GM23248 (cell line): ENCODE measurements around the gene HYOU1. TPM values are rescaled to one million over a fixed set of nuclear protein-coding genes. Genes with fewer than 3 reads are reported as not detected.

Experiments used
- DNase-seq: peaks from one replicate; pipeline ENCODE4 v3.0.0-alpha.2; 2015
- H2AFZ ChIP-seq: fragments of 200-600 bp; sonication (generic); 2 replicates; pipeline ENCODE4 v1.6.1; 2016; ENCODE audit warnings: antibody characterized with exemption
- H3F3A ChIP-seq: fragments of 200-600 bp; sonication (generic); 2 replicates; pipeline ENCODE4 v1.6.1; 2016; ENCODE audit warnings: mild to moderate bottlenecking, antibody characterized with exemption, mixed run types; ENCODE audit not compliant: insufficient read depth
- H3K27ac ChIP-seq: fragments of 200-600 bp; sonication (generic); 2 replicates; pipeline ENCODE4 v1.5.1; 2016; ENCODE audit warnings: mild to moderate bottlenecking
- H3K27me3 ChIP-seq: fragments of 200-600 bp; sonication (generic); replicated peaks from 2 replicates; pipeline ENCODE4 v1.6.1; 2016; ENCODE audit warnings: mild to moderate bottlenecking; ENCODE audit not compliant: insufficient read depth
- H3K36me3 ChIP-seq: fragments of 200-600 bp; sonication (generic); 2 replicates; pipeline ENCODE4 v1.6.1; 2016; ENCODE audit warnings: low read depth, mild to moderate bottlenecking
- H3K4me1 ChIP-seq: fragments of 200-600 bp; sonication (generic); 2 replicates; pipeline ENCODE4 v1.6.1; 2016; ENCODE audit warnings: mild to moderate bottlenecking; ENCODE audit not compliant: insufficient read depth
- H3K4me2 ChIP-seq: fragments of 200-600 bp; sonication (generic); one replicate; pipeline ENCODE4 v1.6.1; 2016; ENCODE audit warnings: mild to moderate bottlenecking; ENCODE audit not compliant: unreplicated experiment
- H3K4me3 ChIP-seq: fragments of 200-600 bp; sonication (generic); 2 replicates; pipeline ENCODE4 v1.5.1; 2016; ENCODE audit warnings: mild to moderate bottlenecking
- H3K79me2 ChIP-seq: fragments of 200-600 bp; sonication (generic); 2 replicates; pipeline ENCODE4 v1.6.1; 2016; ENCODE audit warnings: mild to moderate bottlenecking; ENCODE audit not compliant: insufficient read depth
- H3K9ac ChIP-seq: fragments of 200-600 bp; sonication (generic); 2 replicates; pipeline ENCODE4 v1.6.1; 2016; ENCODE audit warnings: mild to moderate bottlenecking
- H3K9me2 ChIP-seq: fragments of 200-600 bp; sonication (generic); 2 replicates; pipeline ENCODE4 v1.6.1; 2016; ENCODE audit warnings: mixed run types, mild to moderate bottlenecking, moderate library complexity; ENCODE audit not compliant: insufficient read depth
- H3K9me3 ChIP-seq: fragments of 200-600 bp; sonication (generic); one replicate; pipeline ENCODE4 v1.6.1; 2017; ENCODE audit warnings: low read depth
- H4K20me1 ChIP-seq: fragments of 200-600 bp; sonication (generic); 2 replicates; pipeline ENCODE4 v1.6.0; 2016; ENCODE audit not compliant: insufficient read depth
- EZH2 ChIP-seq: fragments of 200-600 bp; sonication (generic); IDR thresholded peaks from 2 replicates; pipeline ENCODE4 v1.6.1; 2018; ENCODE audit warnings: antibody characterized with exemption, mild to moderate bottlenecking; ENCODE audit not compliant: insufficient read depth, poor library complexity, severe bottlenecking
- EZH2phosphoT487 ChIP-seq: fragments of 200-600 bp; sonication (generic); IDR thresholded peaks from 2 replicates; pipeline ENCODE4 v1.6.1; 2018; ENCODE audit warnings: antibody characterized with exemption, moderate library complexity, mild to moderate bottlenecking, low read depth; ENCODE audit not compliant: insufficient read depth
- WGBS, 2 experiments: methylation state at CpG; one replicate each; pipeline ENCODE4 v1.1.6; 2015 to 2017; ENCODE audit warnings: low lambda C conversion rate in 2 of 2, low coverage in 1 of 2; ENCODE audit errors: missing lambda C conversion rate in 2 of 2; 5-methylcytosine and 5-hydroxymethylcytosine counted together
- in situ Hi-C: fragments of 300-500 bp; cut with MboI; formaldehyde crosslinking; loops from 2 replicates; pipeline ENCODE4 v1.15.0; 2020
- polyA plus RNA-seq: library from polyadenylated mRNA; unstranded; fragments of >200 nt; fragmentation: Nextera tagmentation; extraction: Ambion mirVana; gene quantifications from 2 replicates; pipeline ENCODE4 v1.2.1, GENCODE V29; 2016
- total RNA-seq: library from RNA; depleted of rRNA; stranded (reverse); fragments of >200 nt; shearing (Covaris generic); gene quantifications from 2 replicates; pipeline ENCODE4 v1.2.3, GENCODE V29; 2014

The HYOU1 gene
- total and polyA plus RNA-seq, 2 experiments from 2014 or later, result 56.3 to 85.4 TPM

DNA sequence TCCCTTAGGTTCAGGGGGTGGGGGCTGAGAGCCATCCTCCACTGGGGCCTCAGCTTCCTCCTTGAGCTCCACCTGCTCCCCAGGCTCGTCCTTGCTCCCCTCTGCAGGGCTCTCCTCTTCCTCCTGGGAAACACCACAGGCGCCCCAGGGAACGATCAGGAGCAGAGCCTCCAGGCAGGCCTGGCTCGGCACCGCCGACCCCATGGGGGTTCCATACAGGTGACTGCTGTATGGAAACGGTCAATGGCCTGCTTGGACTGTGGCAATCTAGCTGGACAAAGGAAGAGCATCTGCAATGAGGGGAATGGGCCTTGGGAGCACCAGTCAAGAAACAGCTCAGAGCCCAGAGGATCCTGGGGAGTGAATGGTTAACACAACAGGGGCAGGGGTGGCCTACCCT is 7.9 kb downstream of the HYOU1 start:
- Histone ChIP-seq H3K9ac (no peak overlapping the region), H3K36me3 (peaks cover 41% of the 10 kb centered on the region), H3K9me2 (no peaks in the 10 kb centered on the region), H3K27ac (no peak overlapping the region), H3K4me2 (no peak overlapping the region), H3K9me3 (no peaks in the 10 kb centered on the region), H3K79me2 (peaks cover 11% of the 10 kb centered on the region), H2AFZ (no peak overlapping the region), H3K4me3 (no peak overlapping the region), H3K27me3 (no peaks in the 10 kb centered on the region), H4K20me1 (no peaks in the 10 kb centered on the region), H3F3A (peaks cover 6% of the 10 kb centered on the region; the same call in 1 of the 2 replicates), H3K4me1 (no peaks in the 10 kb centered on the region)
- no peak for DNase-seq
- TF ChIP-seq EZH2phosphoT487 (no peak), EZH2 (no peak)
- 98% methylated on average over 7 of the region's 7 CpGs for WGBS, 2 experiments
- in situ Hi-C loops, result no loop called here

DNA sequence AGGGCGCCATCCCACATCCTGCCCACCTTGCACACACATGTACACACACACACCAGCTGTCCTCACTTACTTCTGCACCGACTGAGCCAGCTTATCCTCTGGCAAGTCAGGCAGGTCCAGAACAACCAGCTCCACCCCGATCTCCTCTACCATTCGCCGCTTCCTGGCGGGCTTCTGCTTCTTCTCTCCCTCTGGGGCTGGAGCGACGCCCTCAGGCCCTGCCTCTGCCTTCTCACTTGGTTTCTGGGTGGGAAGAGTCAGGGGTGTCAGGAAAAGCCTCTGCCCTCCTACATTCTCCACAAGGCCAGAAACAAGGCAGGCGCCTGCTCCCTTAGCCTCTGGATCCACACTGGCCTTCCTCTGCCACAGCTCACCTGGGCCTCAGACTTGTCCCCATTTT is 8.4 kb downstream of the HYOU1 start:
- Histone ChIP-seq H3K4me3 (no peak overlapping the region), H3F3A (peaks cover 11% of the 10 kb centered on the region; the same call in 1 of the 2 replicates), H3K79me2 (peaks cover 7% of the 10 kb centered on the region), H3K9ac (no peak overlapping the region), H3K4me2 (no peak overlapping the region), H3K36me3 (peaks cover 38% of the 10 kb centered on the region), H3K27ac (no peak overlapping the region), H3K9me3 (no peaks in the 10 kb centered on the region), H3K27me3 (no peaks in the 10 kb centered on the region), H3K4me1 (no peaks in the 10 kb centered on the region), H4K20me1 (no peaks in the 10 kb centered on the region), H2AFZ (no peak overlapping the region), H3K9me2 (no peaks in the 10 kb centered on the region)
- in situ Hi-C loops, result no loop called here
- no peak for TF ChIP-seq EZH2phosphoT487
- TF ChIP-seq EZH2, result no peak
- WGBS, 2 experiments, result 87 to 90% methylated on average over 9 of the region's 9 CpGs
- no peak for DNase-seq

DNA sequence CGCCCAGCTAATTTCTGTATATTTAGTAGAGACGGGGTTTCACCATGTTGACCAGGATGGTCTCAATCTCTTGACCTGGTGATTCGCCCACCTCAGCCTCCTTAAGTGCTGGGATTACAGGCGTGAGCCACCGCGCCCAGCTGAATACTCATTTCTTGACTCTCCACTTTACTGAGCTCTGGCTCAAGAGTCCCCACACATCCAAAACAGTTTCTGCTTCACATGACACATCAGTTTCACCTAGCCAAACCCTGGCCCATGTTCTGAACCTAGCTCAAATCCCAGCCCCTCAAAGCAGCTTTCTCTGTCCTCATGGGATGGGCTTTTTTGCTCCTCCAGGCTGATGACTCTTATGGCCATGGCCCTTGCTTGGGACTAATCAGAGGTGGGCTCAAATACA is 9.8 kb downstream of the HYOU1 start:
- Histone ChIP-seq H4K20me1 (no peaks in the 10 kb centered on the region), H3K9me3 (no peaks in the 10 kb centered on the region), H3K4me2 (no peak overlapping the region), H3K9ac (no peak overlapping the region), H3K4me3 (no peak overlapping the region), H3K27me3 (no peaks in the 10 kb centered on the region), H3F3A (peaks cover 21% of the 10 kb centered on the region; the same call in 1 of the 2 replicates), H3K4me1 (no peaks in the 10 kb centered on the region), H2AFZ (no peak overlapping the region), H3K79me2 (no peaks in the 10 kb centered on the region), H3K27ac (no peak overlapping the region), H3K9me2 (no peaks in the 10 kb centered on the region), H3K36me3 (peaks cover 29% of the 10 kb centered on the region)
- 95 to 98% methylated on average over 6 of the region's 6 CpGs for WGBS, 2 experiments
- in situ Hi-C loops, result no loop called here
- TF ChIP-seq EZH2phosphoT487 (no peak), EZH2 (no peak)
- DNase-seq, result no peak

GRCh38 chr11:119046489-119046888 is 10.5 kb downstream of the HYOU1 start:
- H3K36me3 ChIP-seq, result peaks cover 29% of the 10 kb centered on the region
- 97 to 99% methylated on average over 6 of the region's 6 CpGs for WGBS, 2 experiments

GRCh38 chr11:119044708-119045107 is 12.3 kb downstream of the HYOU1 start:
- H3K4me1 ChIP-seq, result no peaks in the 10 kb centered on the region
- DNase-seq, result no peak
- TF ChIP-seq EZH2phosphoT487, result no peak
- TF ChIP-seq EZH2, result no peak
- no peaks in the 10 kb centered on the region for H4K20me1 ChIP-seq
- H3K79me2 ChIP-seq, result no peaks in the 10 kb centered on the region
- H3K4me2 ChIP-seq, result no peak overlapping the region
- no peak overlapping the region for H3K9ac ChIP-seq
- H3K9me3 ChIP-seq, result no peaks in the 10 kb centered on the region
- H3K9me2 ChIP-seq, result no peaks in the 10 kb centered on the region
- H3K27me3 ChIP-seq, result no peaks in the 10 kb centered on the region
- H2AFZ ChIP-seq, result no peak overlapping the region
- peaks cover 25% of the 10 kb centered on the region; the same call in 1 of the 2 replicates for H3F3A ChIP-seq
- in situ Hi-C loops, result no loop called here
- peaks cover 16% of the 10 kb centered on the region for H3K36me3 ChIP-seq
- H3K4me3 ChIP-seq, result no peak overlapping the region
- 70 to 71% methylated on average over 5 to 6 of the region's 6 CpGs for WGBS, 2 experiments
- no peak overlapping the region for H3K27ac ChIP-seq

More at GRCh38 chr11:119046489-119046888, 10.5 kb downstream of the HYOU1 start:
- peaks cover 25% of the 10 kb centered on the region; the same call in 1 of the 2 replicates for H3F3A ChIP-seq
- H3K9me2 ChIP-seq, result no peaks in the 10 kb centered on the region
- in situ Hi-C loops, result no loop called here
- H3K4me3 ChIP-seq, result no peak overlapping the region
- H3K9me3 ChIP-seq, result no peaks in the 10 kb centered on the region
- TF ChIP-seq EZH2phosphoT487, result no peak
- no peak for TF ChIP-seq EZH2
- no peak overlapping the region for H3K27ac ChIP-seq
- H3K9ac ChIP-seq, result no peak overlapping the region
- no peaks in the 10 kb centered on the region for H4K20me1 ChIP-seq
- no peak overlapping the region for H3K4me2 ChIP-seq
- H3K27me3 ChIP-seq, result no peaks in the 10 kb centered on the region
- no peaks in the 10 kb centered on the region for H3K4me1 ChIP-seq
- no peak for DNase-seq
- no peaks in the 10 kb centered on the region for H3K79me2 ChIP-seq
- no peak overlapping the region for H2AFZ ChIP-seq
